ENCODE data around the gene ACVR1B. TPM values are rescaled to one million over a fixed set of nuclear protein-coding genes. Genes with fewer than 3 reads are reported as not detected.

The ACVR1B gene
- total RNA-seq, 1 donor from 2014 or later, result 18.7 TPM

DNA sequence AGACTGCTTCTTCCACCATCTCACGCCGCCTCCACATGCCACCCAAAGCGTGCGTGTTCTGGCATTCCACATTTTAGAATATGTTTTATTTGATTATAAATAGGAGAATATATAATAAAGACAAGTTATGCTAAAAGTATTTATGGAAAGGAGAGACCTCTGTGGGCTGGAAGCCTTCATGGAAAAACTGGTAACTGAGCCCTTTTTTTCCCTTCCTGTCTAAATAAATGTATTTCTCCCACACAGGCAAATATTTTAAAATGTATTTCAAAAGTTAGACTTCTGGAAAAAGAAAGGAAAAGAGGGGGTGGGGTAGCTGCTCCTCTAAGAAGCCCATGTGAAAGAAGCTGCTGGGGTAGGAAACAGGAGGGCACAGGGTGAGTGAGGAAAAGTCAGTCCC is 83.7 kb downstream of the ACVR1B start:
- Histone ChIP-seq H3K9me3 (no peaks in the 10 kb centered on the region), H3K4me3 (no peak overlapping the region), H3K36me3 (no peaks in the 10 kb centered on the region), H3K4me1 (peaks cover 8 to 44% of the 10 kb centered on the region in 2 donors), H3K27ac (peak overlapping the region; percentile 95 to 97), H3K27me3 (no peaks in the 10 kb centered on the region)
- intact Hi-C loops (cut with DNase I), result loop anchor here (10.0 kb wide), 1 partner anchor 210 kb away; no protein-coding TSS in a partner anchor
- TF ChIP-seq, protein P1, sequence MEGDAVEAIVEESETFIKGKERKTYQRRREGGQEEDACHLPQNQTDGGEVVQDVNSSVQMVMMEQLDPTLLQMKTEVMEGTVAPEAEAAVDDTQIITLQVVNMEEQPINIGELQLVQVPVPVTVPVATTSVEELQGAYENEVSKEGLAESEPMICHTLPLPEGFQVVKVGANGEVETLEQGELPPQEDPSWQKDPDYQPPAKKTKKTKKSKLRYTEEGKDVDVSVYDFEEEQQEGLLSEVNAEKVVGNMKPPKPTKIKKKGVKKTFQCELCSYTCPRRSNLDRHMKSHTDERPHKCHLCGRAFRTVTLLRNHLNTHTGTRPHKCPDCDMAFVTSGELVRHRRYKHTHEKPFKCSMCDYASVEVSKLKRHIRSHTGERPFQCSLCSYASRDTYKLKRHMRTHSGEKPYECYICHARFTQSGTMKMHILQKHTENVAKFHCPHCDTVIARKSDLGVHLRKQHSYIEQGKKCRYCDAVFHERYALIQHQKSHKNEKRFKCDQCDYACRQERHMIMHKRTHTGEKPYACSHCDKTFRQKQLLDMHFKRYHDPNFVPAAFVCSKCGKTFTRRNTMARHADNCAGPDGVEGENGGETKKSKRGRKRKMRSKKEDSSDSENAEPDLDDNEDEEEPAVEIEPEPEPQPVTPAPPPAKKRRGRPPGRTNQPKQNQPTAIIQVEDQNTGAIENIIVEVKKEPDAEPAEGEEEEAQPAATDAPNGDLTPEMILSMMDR (IDR thresholded peaks at IDR 0.05), result no peak
- no peak for DNase-seq (ENCODE audit: low spot score in 2 of 2)

DNA sequence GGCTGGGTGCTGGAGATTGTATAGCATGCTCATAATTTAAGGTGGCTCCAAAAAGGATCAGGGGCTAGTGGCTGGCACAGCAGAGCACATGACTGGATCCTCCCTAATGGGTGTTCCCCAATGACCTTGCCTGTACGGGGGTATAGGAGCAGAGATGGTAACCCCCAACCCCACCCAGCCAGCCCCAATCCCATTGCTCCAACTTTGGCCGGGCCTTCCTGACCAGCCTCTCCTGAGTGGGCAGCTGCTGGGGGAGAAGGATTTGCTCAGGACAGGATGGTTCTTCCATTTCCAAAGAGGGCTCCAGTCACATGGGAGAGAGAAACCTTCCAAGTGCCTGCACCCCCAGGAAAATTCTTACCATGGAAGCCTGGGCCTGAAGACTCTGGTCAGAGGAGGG is 84.4 kb downstream of the ACVR1B start:
- peak overlapping the region; percentile 95 to 97 for H3K27ac ChIP-seq
- no peaks in the 10 kb centered on the region for H3K36me3 ChIP-seq
- H3K4me1 ChIP-seq, result peaks cover 8 to 46% of the 10 kb centered on the region in 2 donors
- TF ChIP-seq, protein P1 (IDR thresholded peaks at IDR 0.05), result no peak
- intact Hi-C loops (cut with DNase I), result loop anchor here (2.0 to 10.0 kb wide), 2 partner anchors 209 to 1011 kb away; no protein-coding TSS in a partner anchor
- no peaks in the 10 kb centered on the region for H3K27me3 ChIP-seq
- no peaks in the 10 kb centered on the region for H3K9me3 ChIP-seq
- no peak overlapping the region for H3K4me3 ChIP-seq
- no peak for DNase-seq (ENCODE audit: low spot score in 2 of 2)

DNA sequence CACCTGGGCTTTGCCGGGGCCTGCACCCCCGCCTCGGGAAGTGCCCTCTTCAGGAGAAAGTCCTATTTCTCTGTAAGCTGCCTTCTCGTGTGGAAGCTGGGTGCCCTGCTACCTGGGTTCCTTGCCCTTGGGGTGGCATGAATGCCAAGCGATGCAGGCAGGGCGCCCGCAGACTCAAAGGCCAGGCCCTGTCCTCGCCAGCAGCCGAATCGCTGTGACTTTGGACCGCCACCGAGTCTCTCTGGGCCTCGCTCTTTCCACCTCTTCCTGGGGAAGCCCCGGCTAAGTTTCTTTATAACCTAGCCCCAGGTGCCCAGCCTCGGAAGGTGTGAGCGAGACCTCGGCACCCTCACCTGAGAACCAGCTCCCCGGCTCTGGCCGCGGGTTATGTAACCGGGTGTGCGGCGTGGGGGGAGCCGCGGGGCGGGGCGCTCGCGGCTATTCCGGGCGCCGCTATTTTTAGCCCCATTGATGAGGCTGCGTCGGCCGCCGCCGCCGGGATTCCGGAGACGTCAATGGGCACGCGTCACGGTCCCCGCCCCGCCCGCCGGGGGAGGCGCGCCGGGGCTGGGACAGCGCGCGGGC is 85.2 kb downstream of the ACVR1B start:
- peak overlapping the region; percentile 95 to 97 for H3K27ac ChIP-seq
- no peaks in the 10 kb centered on the region for H3K9me3 ChIP-seq
- H3K27me3 ChIP-seq, result no peaks in the 10 kb centered on the region
- peak overlapping the region; percentile 42 to 95 for H3K4me3 ChIP-seq
- intact Hi-C loops (cut with DNase I), result loop anchor here (1.0 to 10.0 kb wide), 3 partner anchors 15 to 1010 kb away; partner anchors contain the start of gene NR4A1
- no peaks in the 10 kb centered on the region for H3K36me3 ChIP-seq
- peak; percentile 68 to 96 for DNase-seq (ENCODE audit: low spot score in 2 of 2)
- H3K4me1 ChIP-seq, result peaks cover 8 to 50% of the 10 kb centered on the region in 2 donors
- TF ChIP-seq, protein P1 (IDR thresholded peaks at IDR 0.05), result no peak

DNA sequence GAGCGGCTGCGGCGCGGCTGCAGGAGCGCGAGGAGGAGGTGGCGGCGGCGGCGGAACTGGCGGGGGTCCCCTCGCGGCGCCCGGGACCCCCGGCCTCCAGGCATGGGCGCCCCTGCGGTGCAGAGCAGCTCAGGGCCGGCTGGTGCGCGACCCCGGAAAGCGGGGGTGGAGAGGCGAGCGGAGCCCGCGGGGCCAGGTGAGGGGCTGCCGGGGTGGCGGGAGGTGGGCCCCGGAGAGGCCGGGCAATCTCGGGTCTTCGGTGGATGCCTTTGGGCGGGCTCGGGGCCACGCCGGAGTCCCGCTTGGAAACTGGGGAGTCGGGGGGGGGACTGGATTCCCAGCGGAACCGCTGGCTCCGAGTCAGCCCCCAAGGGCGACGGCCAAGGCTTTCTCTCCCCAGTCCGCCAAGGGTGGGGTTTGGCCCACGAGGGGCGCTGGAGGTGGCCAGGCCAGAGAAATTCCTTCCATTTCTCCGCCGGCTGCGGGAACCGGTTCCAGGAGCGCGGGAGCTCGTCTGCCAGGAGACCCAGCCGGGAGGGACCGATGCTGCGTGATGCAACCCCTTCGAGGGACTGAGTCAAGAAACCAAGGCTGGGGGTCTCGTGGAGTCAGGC is 85.9 kb downstream of the ACVR1B start:
- peak in 1 of 2 donors; percentile 90 for DNase-seq (ENCODE audit: low spot score in 2 of 2)
- Histone ChIP-seq H3K27me3 (no peaks in the 10 kb centered on the region), H3K9me3 (no peaks in the 10 kb centered on the region), H3K36me3 (no peaks in the 10 kb centered on the region), H3K4me1 (peaks cover 8 to 51% of the 10 kb centered on the region in 2 donors), H3K4me3 (peak overlapping the region; percentile 87 to 95), H3K27ac (peak overlapping the region; percentile 96 to 99)
- intact Hi-C loops (cut with DNase I), result loop anchor here (1.0 to 10.0 kb wide), 3 partner anchors 14 to 1009 kb away; partner anchors contain the start of gene NR4A1
- TF ChIP-seq, protein P1 (IDR thresholded peaks at IDR 0.05), result peak in 1 of 3 experiments; percentile 10

DNA sequence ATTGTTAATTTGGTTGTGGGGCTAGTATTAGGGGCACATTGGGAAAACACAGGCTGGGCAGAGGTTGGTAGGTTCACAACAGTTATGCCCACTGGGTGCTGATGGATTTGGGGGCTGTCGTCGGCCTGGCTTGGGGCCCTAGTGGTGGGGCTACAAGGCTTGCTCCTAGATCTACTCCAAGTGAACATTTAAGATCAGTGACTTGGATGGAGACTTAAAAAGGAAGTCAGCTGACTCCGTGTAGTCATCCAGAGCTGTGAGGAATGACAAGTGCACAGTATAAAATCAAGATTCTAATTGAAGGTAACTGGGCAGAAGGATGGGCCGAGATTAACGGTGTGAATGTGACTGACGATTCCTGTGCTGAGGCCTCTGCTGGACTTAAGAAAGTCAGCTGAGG is 86.9 kb downstream of the ACVR1B start:
- intact Hi-C loops (cut with DNase I), result loop anchor here (10.0 kb wide), 1 partner anchor 206 kb away; no protein-coding TSS in a partner anchor
- no peak for DNase-seq (ENCODE audit: low spot score in 2 of 2)
- peak overlapping the region; percentile 87 to 95 for H3K4me3 ChIP-seq
- peaks cover 13 to 57% of the 10 kb centered on the region in 2 donors for H3K4me1 ChIP-seq
- H3K9me3 ChIP-seq, result no peaks in the 10 kb centered on the region
- H3K27me3 ChIP-seq, result no peaks in the 10 kb centered on the region
- TF ChIP-seq, protein P1 (IDR thresholded peaks at IDR 0.05), result no peak
- H3K36me3 ChIP-seq, result no peaks in the 10 kb centered on the region
- peak overlapping the region; percentile 96 to 99 for H3K27ac ChIP-seq

Data from ascending aorta (tissue), 2 donors.